Cerebellar nuclear complex (tissue), 1 donor: Measurements from ENCODE around the gene OSBPL10.

ENCODE experiments used
- DNase-seq, 2 experiments: peaks; one replicate each; lab custom pipeline; 2025; lab: John Stamatoyannopoulos, UW

Gene OSBPL10

GRCh38 chr3:31772758-31773473 is 208.1 kb downstream of the OSBPL10 start:
- DNase-seq = no peak

GRCh38 chr3:31772272-31772671 is 208.8 kb downstream of the OSBPL10 start:
- no peak for DNase-seq

GRCh38 chr3:31770822-31771326 is 210.2 kb downstream of the OSBPL10 start:
- no peak for DNase-seq

GRCh38 chr3:31768479-31769125 is 212.5 kb downstream of the OSBPL10 start:
- DNase-seq = no peak

GRCh38 chr3:31767920-31768319 is 213.1 kb downstream of the OSBPL10 start:
- no peak for DNase-seq

GRCh38 chr3:31766669-31767068 is 214.4 kb downstream of the OSBPL10 start:
- no peak for DNase-seq

GRCh38 chr3:31765871-31766270 is 215.2 kb downstream of the OSBPL10 start:
- no peak for DNase-seq

- no peak for DNase-seq
These were observed 217.3 kb downstream of the OSBPL10 start for GRCh38 chr3:31763731-31764130.

GRCh38 chr3:31762888-31763351 is 218.1 kb downstream of the OSBPL10 start:
- DNase-seq = no peak

GRCh38 chr3:31762097-31762764 is 218.8 kb downstream of the OSBPL10 start:
- no peak for DNase-seq

GRCh38 chr3:31760654-31761053 is 220.4 kb downstream of the OSBPL10 start:
- DNase-seq = no peak

- no peak for DNase-seq
These were observed 222.6 kb downstream of the OSBPL10 start for GRCh38 chr3:31758322-31758965.

GRCh38 chr3:31755926-31756658 is 225.0 kb downstream of the OSBPL10 start:
- no peak for DNase-seq

GRCh38 chr3:31754575-31755278 is 226.3 kb downstream of the OSBPL10 start:
- DNase-seq = no peak

- no peak for DNase-seq
These were observed 228.0 kb downstream of the OSBPL10 start for GRCh38 chr3:31753050-31753425.

- no peak for DNase-seq
These were observed 228.6 kb downstream of the OSBPL10 start for GRCh38 chr3:31752305-31753049.

GRCh38 chr3:31750341-31750740 is 230.7 kb downstream of the OSBPL10 start:
- DNase-seq = no peak

GRCh38 chr3:31748933-31749295 is 232.1 kb downstream of the OSBPL10 start:
- DNase-seq = no peak

GRCh38 chr3:31748281-31748932 is 232.7 kb downstream of the OSBPL10 start:
- no peak for DNase-seq

GRCh38 chr3:31747785-31748184 is 233.3 kb downstream of the OSBPL10 start:
- no peak for DNase-seq
